T-helper 1 cell treated with Interleukin-12 subunit alpha and Interleukin-12 subunit beta and Interleukin-4 antibody, amounts not matched to agents 30 μg/mL and 1 μg/mL, for 36 hours (primary cell): ENCODE measurements around the gene FNIP2.
"Not testable (repeated sequence)": the region's sequence is repeated elsewhere in the genome, so short reads cannot be mapped to it uniquely, and the experiment has no call there.

Experiments used
- H3K27ac Mint-ChIP-seq: one replicate; pipeline ENCODE4 v1.8.0; 2021; ENCODE audit warnings: mild to moderate bottlenecking, mixed read lengths
- H3K27me3 Mint-ChIP-seq: one replicate; pipeline ENCODE4 v1.8.0; 2021; ENCODE audit warnings: low read depth, mixed read lengths
- H3K36me3 Mint-ChIP-seq: one replicate; pipeline ENCODE4 v1.8.0; 2021; ENCODE audit warnings: low read depth, mixed read lengths
- H3K4me1 Mint-ChIP-seq: one replicate; pipeline ENCODE4 v1.8.0; 2021; ENCODE audit warnings: low read depth, mixed read lengths
- H3K4me3 Mint-ChIP-seq: one replicate; pipeline ENCODE4 v1.8.0; 2021; ENCODE audit warnings: mild to moderate bottlenecking, moderate library complexity, mixed read lengths
- H3K9me3 Mint-ChIP-seq: one replicate; pipeline ENCODE4 v1.8.0; 2021; ENCODE audit warnings: mixed read lengths

Gene FNIP2

DNA sequence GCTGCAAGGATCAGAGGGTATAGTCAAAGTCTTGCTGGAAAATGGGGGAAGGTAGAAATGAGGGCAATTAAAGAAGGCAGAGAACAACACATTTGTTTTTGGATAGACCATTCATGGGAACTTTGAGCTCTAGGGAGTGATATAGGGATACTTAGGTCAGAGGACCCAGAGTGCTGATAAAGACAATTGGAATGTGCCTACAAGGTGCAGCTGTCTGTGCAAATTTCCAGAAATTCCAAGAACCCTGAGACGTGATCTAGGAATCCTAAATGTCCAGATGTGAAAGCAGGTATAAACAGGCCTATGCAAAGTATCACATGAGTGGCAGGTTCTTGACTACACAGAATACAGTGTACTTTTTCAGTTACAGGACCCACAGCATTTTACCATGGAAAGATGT lies 24.2 kb downstream of the FNIP2 start:
- H3K9me3 Mint-ChIP-seq: no peaks in the 10 kb centered on the region
- H3K27me3 Mint-ChIP-seq: no peaks in the 10 kb centered on the region
- peaks cover 3% of the 10 kb centered on the region for H3K4me1 Mint-ChIP-seq
- H3K27ac Mint-ChIP-seq: no peak overlapping the region
- H3K4me3 Mint-ChIP-seq: no peak overlapping the region
- H3K36me3 Mint-ChIP-seq: no peaks in the 10 kb centered on the region

DNA sequence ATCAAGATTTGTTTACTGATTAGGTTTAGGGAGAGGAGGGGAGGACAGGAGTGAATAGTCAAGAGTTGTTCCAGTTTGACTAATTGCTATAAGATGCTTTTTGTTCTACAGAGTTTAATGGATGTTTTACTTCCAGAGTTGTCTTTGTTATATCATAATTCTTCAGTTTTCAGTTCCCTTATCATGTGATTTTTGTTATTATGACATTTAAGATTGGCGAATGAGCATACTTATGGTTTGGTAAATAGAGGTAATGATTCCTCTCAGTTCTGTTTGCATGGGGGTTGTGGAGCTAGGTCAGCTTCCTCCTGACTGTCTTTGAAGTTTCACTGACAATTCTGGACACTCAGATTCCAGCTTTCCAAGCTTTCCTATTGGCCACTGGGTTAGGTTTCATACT lies 24.6 kb downstream of the FNIP2 start:
- not testable (repeated sequence) for H3K4me3 Mint-ChIP-seq, H3K9me3 Mint-ChIP-seq, H3K27ac Mint-ChIP-seq, H3K4me1 Mint-ChIP-seq, H3K36me3 Mint-ChIP-seq, H3K27me3 Mint-ChIP-seq

DNA sequence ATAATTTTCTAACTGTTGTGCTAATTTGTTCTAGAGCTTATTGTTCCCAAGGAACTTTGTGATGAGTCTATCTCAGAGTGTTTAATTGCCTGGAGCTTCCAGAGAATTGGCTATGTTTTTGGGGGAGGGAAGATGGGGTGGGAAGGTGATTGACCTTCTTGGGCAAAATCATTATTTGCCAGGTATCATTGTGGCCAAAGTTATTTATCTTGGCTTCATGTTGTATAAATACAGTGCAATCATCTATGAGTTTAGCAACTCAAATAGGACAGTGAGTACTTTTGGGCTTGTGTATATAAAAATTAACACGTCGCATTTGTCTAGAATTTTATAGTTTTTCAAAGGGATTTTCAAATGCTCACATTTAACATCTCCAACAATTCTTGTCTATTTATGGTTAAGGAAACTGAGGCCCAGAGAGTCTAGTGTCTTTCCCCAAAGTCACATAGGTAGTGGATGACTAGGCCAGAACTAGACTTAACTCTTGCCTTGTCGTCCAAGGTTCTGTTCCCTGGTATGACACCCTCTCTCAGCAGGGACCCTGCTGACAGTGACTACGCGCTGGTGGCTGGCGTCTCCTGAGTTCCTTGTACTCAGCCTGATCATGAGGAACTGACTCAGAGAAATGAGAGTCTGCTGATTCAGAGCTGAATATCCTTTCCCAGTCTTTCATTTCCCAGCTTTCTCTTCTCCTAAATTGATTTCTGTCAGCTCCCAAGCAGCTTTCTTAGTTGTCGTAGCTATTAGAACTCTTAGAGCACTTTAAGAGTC lies 27.7 kb downstream of the FNIP2 start:
- Mint-ChIP-seq H3K27ac (no peak overlapping the region), H3K4me1 (peaks cover 7% of the 10 kb centered on the region), H3K36me3 (no peaks in the 10 kb centered on the region), H3K27me3 (no peaks in the 10 kb centered on the region), H3K9me3 (no peaks in the 10 kb centered on the region), H3K4me3 (no peak overlapping the region)

DNA sequence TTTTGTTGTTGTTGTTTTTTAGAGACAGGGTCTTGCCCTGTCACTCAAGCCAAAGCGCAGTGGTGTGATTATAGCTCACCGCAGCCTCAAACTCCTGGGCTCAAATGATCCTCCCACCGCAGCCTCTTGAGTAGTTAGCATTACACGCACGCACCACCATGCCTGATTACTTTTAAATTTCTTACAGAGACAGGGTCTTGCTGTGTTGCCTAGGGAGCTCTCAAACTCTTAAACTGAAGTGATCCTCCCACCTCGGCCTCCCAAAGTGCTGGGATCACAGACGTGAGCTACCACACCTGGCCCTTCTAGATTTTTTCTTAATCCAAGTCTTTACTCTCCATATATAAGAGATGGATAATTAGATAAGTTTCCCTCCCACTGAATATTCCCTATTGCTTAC lies 29.2 kb downstream of the FNIP2 start:
- Mint-ChIP-seq H3K4me3 (no peak overlapping the region), H3K27me3 (no peaks in the 10 kb centered on the region), H3K36me3 (no peaks in the 10 kb centered on the region), H3K4me1 (peaks cover 7% of the 10 kb centered on the region), H3K27ac (no peak overlapping the region), H3K9me3 (no peaks in the 10 kb centered on the region)

DNA sequence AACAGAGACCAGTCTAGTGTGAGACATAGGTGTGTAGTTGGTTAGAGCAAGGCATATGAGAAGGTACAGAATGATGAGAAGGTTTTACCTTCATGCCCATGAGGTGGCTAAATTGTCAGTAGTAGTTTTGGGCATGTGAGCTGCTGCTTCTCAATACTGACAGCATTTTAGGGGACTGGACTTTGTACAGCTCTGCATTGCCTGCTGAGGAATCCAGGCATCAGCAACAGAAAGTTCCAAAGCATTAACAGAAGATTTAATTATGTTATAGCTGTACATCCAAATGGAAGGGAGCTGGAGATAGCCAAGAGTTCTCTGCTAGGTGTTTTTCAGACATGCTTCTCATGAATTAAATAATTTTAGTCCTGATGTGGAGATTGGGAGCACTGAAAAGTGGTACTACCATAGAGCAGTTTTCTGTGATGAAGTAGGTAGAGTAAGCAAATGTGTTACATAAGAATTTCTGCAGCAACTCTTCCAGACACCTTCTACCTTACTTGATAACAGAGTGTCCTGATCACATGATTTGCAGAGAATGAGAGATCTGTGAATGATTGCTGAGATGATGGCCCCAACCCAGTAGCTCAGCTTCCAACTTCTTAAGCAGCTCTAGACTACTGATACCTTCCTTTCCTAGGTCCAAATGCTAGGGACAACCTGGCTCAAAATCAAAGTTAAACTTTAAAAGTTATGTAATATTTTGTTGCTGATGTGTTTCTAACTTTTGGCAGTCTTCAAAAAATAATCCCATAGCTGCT lies 30.4 kb downstream of the FNIP2 start:
- Mint-ChIP-seq H3K4me3 (no peak overlapping the region), H3K27ac (no peak overlapping the region), H3K4me1 (peaks cover 14% of the 10 kb centered on the region), H3K27me3 (no peaks in the 10 kb centered on the region), H3K36me3 (no peaks in the 10 kb centered on the region), H3K9me3 (no peaks in the 10 kb centered on the region)

DNA sequence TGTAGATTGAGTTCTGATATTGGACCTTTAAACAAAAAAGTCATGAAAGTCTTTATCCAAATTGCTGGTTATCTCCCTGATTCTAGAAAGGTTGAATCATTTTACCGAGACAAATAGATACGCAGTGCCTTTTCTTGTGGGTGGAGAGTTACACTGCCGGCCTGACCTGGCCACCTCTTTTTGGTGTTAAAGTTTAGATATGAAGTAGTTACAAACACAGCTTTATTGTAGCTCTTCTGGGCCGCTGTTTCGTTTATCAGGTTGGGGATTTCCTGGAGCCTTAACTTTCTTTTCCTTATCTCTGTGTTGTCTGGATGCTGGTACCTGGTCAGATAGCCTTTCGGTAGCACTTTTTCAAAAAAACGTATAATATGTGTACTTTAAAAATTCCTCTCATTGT lies 31.0 kb downstream of the FNIP2 start:
- H3K4me1 Mint-ChIP-seq: peaks cover 18% of the 10 kb centered on the region
- no peak overlapping the region for H3K27ac Mint-ChIP-seq
- H3K4me3 Mint-ChIP-seq: no peak overlapping the region
- no peaks in the 10 kb centered on the region for H3K36me3 Mint-ChIP-seq
- H3K27me3 Mint-ChIP-seq: no peaks in the 10 kb centered on the region
- no peaks in the 10 kb centered on the region for H3K9me3 Mint-ChIP-seq

DNA sequence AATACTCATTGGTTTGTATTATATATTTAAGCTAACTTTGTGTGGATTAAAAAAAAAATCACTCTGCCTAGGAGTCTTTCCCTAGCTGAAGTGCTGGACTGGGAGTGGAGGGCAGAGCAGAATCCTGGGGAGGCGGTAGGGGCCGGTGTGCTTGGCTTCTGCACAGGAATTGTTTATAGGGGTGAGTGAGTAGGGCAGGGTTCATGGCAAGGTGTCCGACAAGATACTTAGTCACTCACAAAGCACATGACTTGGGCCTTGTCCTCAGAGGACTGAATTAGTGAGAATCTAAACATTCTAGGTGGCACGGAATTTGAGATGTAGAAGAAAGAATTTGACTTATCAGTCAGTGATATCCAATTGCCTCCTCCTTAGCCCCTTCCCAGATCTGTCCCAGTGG lies 32.2 kb downstream of the FNIP2 start:
- Mint-ChIP-seq H3K36me3 (no peaks in the 10 kb centered on the region), H3K27ac (no peak overlapping the region)

DNA sequence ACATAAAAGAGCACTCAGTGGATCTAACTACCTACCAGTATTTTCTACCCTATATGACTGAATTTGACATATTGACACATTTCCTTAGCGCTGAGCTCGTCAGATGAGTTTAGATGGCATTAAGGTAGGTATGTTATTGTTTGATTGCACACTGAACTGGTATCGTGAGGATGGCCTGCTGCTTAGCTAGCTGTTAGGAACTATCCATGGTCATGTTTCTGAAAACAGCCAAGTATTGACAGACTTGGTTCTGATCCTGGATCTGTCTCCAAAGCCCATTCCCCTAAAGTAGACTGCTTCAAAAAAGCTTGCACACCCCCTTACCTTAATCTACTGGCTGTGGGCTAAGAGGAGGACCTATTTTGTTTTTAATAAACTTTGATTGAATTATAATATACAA lies 32.9 kb downstream of the FNIP2 start:
- no peaks in the 10 kb centered on the region for H3K27me3 Mint-ChIP-seq
- H3K9me3 Mint-ChIP-seq: no peaks in the 10 kb centered on the region
- H3K4me1 Mint-ChIP-seq: peaks cover 25% of the 10 kb centered on the region
- H3K36me3 Mint-ChIP-seq: no peaks in the 10 kb centered on the region
- H3K4me3 Mint-ChIP-seq: no peak overlapping the region
- H3K27ac Mint-ChIP-seq: no peak overlapping the region

More for the DNA sequence above, 32.2 kb downstream of the FNIP2 start:
- peaks cover 25% of the 10 kb centered on the region for H3K4me1 Mint-ChIP-seq
- H3K27me3 Mint-ChIP-seq: no peaks in the 10 kb centered on the region
- no peaks in the 10 kb centered on the region for H3K9me3 Mint-ChIP-seq
- no peak overlapping the region for H3K4me3 Mint-ChIP-seq

DNA sequence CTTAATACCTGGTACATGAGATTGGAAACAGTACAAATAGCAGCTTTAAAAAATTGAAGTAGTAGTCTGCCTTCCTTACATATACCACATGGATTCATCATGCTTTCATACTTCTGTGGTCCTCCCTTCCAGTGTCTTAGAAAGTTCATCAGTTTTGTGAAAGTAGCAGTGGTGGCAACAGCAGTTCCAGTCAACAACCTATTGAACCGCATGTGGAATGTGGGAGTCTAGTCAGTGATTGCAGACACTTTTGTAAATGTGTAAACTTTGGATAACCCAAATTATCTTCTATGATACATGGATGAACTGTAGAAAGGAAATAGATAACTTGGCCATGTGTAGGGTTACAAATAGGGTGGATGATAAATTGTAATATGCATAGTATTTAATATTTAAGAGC lies 34.1 kb downstream of the FNIP2 start:
- no peaks in the 10 kb centered on the region for H3K36me3 Mint-ChIP-seq
- H3K4me3 Mint-ChIP-seq: no peak overlapping the region
- no peaks in the 10 kb centered on the region for H3K9me3 Mint-ChIP-seq
- peaks cover 26% of the 10 kb centered on the region for H3K4me1 Mint-ChIP-seq
- H3K27ac Mint-ChIP-seq: no peak overlapping the region
- no peaks in the 10 kb centered on the region for H3K27me3 Mint-ChIP-seq

DNA sequence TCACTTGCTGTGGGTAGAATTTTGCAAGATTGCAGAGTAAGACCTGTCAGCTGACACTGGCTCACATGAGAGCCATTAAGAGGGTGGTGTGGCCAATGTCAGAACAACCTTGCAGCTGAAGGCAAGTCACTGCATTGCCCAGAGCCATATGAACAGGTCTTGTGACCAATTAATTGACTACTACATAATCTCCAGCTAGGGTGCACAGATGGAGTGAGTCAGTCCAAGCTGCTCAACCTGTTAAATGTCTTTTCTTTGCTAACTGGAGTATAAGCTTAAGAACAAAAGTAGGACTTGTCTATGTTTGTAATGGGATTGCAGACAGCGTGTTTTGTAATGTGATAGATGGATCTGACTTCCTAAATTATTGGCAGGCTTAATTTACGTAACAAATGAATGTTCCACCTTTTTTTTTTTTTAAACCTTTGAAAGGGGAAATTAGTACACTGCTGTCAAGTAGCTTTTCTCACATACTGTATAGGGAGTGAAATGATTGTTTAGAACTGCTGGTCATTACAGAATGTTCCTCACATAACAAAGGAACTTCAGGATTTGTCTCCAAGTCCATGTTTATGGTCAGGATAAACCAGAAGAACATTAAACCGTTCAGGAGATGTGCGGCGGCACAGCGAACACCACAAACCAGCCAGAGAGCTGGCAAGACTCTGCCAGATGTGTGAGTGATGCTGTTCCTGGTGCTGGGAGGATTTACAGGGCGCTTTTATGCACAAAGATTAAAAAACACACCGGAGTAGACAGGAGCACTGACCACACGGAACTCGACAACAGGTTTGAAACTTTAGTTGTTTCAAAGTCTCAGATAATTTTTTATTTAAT lies 37.0 kb downstream of the FNIP2 start:
- no peaks in the 10 kb centered on the region for H3K9me3 Mint-ChIP-seq
- no peak overlapping the region for H3K4me3 Mint-ChIP-seq
- H3K4me1 Mint-ChIP-seq: peaks cover 45% of the 10 kb centered on the region
- no peaks in the 10 kb centered on the region for H3K27me3 Mint-ChIP-seq
- H3K27ac Mint-ChIP-seq: no peak overlapping the region
- H3K36me3 Mint-ChIP-seq: peaks cover 2% of the 10 kb centered on the region

DNA sequence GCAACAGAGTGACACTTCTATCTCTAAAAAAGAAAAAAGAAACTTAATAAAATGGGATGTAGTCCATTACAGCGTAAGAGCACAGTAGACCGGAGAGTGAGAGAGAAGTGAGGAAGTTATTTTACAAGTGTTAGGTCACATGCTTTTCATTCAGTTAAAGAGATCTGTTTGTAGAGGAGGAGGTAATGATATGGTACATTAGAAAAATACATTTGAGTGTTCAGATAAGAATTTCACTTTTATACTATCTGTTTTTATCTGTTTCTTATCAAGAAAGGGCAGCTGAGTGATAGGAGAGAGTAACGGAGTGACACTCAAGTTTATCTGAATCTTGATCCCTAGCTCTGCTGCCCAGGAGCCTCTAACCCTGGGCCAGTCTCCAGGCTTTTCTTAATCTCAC lies 38.9 kb downstream of the FNIP2 start:
- Mint-ChIP-seq H3K36me3 (peaks cover 4% of the 10 kb centered on the region), H3K27ac (no peak overlapping the region), H3K9me3 (no peaks in the 10 kb centered on the region), H3K27me3 (no peaks in the 10 kb centered on the region), H3K4me3 (no peak overlapping the region), H3K4me1 (peaks cover 50% of the 10 kb centered on the region)

DNA sequence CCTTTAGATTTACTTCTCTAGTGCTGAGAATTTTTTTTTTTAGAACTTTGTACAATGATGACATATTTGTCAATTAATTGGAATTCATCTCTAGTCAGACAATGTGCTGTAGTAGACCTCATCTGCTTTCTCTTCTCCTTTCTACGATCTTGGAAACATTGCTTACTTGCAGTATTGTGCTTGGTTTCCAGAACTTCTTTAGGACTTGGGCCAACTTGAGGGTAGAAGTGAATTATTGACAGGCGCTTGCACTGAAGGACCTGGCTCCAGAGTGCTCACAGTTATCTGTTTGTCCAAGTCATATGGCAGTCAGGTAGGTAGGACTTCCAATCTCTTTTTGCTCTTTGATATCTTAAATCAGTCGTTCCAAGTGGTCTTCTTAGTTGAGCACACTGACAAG lies 39.6 kb downstream of the FNIP2 start:
- Mint-ChIP-seq H3K27ac (peak overlapping the region; percentile 37), H3K4me3 (no peak overlapping the region), H3K36me3 (peaks cover 4% of the 10 kb centered on the region), H3K9me3 (no peaks in the 10 kb centered on the region), H3K4me1 (peaks cover 49% of the 10 kb centered on the region), H3K27me3 (no peaks in the 10 kb centered on the region)

DNA sequence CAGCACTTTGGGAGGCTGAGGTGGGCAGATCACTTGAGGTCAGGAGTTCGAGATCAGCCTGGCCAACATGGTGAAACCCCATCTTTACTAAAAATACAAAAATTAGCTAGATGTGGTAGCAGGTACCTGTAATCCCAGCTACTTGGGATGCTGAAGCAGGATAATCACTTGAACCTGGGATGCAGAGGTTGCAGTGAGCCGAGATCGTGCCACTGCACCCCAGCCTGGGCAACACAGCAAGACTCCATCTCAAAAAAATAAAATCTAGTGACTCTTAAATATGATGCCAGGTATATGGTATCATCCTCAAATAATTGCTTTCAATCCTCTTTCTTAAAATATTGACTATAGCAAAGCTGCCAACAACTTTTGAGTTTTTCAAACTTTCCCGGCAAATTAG lies 40.4 kb downstream of the FNIP2 start:
- H3K36me3 Mint-ChIP-seq, H3K9me3 Mint-ChIP-seq, H3K4me3 Mint-ChIP-seq, H3K27ac Mint-ChIP-seq, H3K27me3 Mint-ChIP-seq: not testable (repeated sequence)
- peaks cover 46% of the 10 kb centered on the region for H3K4me1 Mint-ChIP-seq

DNA sequence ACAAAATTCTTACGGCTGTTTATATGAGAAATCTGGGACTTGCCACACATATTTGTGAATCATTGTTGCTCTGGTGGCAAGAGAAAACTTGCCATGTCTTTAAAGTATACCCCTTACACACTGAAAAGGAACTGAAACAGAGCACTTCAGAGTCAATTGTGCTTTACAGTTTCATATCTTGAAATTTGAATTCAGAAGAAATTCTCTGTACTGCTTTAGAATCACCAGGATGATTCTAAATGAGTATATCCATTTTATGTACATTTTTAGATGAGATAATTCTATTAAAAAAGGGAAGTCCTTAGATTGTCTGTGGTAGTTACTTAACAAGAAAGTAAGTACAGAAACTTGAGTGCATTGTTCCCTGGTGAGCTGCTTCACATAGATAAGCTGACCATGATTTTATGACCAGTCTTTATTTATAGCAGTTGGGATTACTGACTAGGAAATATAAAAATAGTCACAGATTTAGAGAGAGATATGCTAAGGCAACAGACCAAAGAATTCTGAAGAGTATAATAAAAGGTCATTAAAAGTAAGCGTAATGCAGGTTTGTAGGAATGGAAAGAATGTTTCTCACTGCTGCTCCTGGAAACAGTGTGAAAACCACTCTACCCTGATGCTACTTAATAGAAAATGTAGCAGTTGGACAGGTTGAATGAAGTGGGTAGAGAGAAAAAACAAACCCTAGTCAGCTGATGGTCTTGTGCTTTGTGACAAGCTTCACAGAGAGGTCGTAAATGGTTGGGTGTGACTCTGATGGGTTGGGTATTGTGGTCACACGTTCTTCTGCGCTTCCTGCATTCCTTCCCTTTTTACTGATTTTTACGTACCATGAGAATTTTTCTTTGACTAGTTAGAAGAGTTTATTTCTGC lies 41.0 kb downstream of the FNIP2 start:
- Mint-ChIP-seq H3K27me3 (no peaks in the 10 kb centered on the region), H3K36me3 (peaks cover 6% of the 10 kb centered on the region)

More for the DNA sequence above, 41.0 kb downstream of the FNIP2 start:
- Mint-ChIP-seq H3K4me1 (peaks cover 48% of the 10 kb centered on the region), H3K4me3 (peak overlapping the region; percentile 73), H3K9me3 (no peaks in the 10 kb centered on the region), H3K27ac (peak overlapping the region; percentile 72)
